Fibroblast of pulmonary artery (primary cell): Measurements from ENCODE around the gene SLC30A4.

ENCODE experiments used
- DNase-seq: peaks from one replicate; pipeline ENCODE4 v3.0.0-alpha.2; 2010; ENCODE audit warnings: low read depth
- H3K4me3 ChIP-seq: replicated peaks from 2 replicates; pipeline ENCODE4 v1.5.1; 2011; ENCODE audit warnings: low read depth, mild to moderate bottlenecking, control low read depth, low read length, moderate library complexity
- CTCF ChIP-seq: IDR thresholded peaks from 2 replicates; pipeline ENCODE4 v1.5.1; 2011; ENCODE audit warnings: mild to moderate bottlenecking, control low read depth, low read length, inconsistent platforms; ENCODE audit errors: missing control alignments

Gene SLC30A4

GRCh38 chr15:45548753-45549520 lies 26.4 kb upstream of the SLC30A4 start:
- no peak for TF ChIP-seq CTCF
- no peak for DNase-seq
- no peak overlapping the region for H3K4me3 ChIP-seq

- no peak for DNase-seq
- H3K4me3 ChIP-seq: no peak overlapping the region
- no peak for TF ChIP-seq CTCF
These were observed 24.2 kb upstream of the SLC30A4 start for GRCh38 chr15:45546789-45547188.

- no peak overlapping the region for H3K4me3 ChIP-seq
- no peak for DNase-seq
- no peak for TF ChIP-seq CTCF
These were observed 21.9 kb upstream of the SLC30A4 start for GRCh38 chr15:45544266-45545023.

- DNase-seq: no peak
- no peak overlapping the region for H3K4me3 ChIP-seq
- TF ChIP-seq CTCF: no peak
These were observed 20.5 kb upstream of the SLC30A4 start for GRCh38 chr15:45543051-45543450.

- H3K4me3 ChIP-seq: no peak overlapping the region
- TF ChIP-seq CTCF: no peak
- DNase-seq: no peak
These were observed 18.0 kb upstream of the SLC30A4 start for GRCh38 chr15:45540531-45540930.

GRCh38 chr15:45539680-45540079 lies 17.1 kb upstream of the SLC30A4 start:
- no peak for TF ChIP-seq CTCF
- H3K4me3 ChIP-seq: no peak overlapping the region
- no peak for DNase-seq
